Measurements from ENCODE around the gene CCDC91.

CCDC91 gene

DNA sequence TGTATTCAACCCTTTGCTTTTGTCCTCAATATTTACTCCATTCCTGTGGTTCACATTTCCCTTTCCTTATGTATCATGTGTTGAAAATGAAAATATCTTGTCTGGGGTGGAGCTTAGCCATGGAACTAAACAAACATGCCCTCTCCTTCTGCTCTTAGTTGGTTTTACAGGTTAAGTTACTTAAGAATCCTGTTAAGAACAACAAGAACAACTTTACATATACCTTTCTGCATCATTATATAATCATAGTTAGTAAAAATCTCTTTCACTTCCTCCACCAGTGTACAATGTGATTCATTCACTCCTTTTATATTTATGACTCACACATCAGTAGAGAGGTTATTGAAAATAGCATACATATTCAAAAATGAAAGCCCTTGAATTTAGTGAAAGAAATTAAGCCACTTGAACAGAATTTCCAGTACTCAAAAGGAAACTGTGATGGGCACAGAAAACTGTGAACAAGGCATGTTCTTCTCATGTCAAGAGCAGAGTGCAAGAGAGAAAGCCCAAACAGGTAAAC is 307.7 kb downstream of the CCDC91 start:
- H3K4me3 ChIP-seq (ENCODE audit: low read length) = no peak overlapping the region
- TF ChIP-seq EZH2phosphoT487 (IDR thresholded peaks at IDR 0.05; ENCODE audit: low read depth) = no peak
- TF ChIP-seq, protein P1, sequence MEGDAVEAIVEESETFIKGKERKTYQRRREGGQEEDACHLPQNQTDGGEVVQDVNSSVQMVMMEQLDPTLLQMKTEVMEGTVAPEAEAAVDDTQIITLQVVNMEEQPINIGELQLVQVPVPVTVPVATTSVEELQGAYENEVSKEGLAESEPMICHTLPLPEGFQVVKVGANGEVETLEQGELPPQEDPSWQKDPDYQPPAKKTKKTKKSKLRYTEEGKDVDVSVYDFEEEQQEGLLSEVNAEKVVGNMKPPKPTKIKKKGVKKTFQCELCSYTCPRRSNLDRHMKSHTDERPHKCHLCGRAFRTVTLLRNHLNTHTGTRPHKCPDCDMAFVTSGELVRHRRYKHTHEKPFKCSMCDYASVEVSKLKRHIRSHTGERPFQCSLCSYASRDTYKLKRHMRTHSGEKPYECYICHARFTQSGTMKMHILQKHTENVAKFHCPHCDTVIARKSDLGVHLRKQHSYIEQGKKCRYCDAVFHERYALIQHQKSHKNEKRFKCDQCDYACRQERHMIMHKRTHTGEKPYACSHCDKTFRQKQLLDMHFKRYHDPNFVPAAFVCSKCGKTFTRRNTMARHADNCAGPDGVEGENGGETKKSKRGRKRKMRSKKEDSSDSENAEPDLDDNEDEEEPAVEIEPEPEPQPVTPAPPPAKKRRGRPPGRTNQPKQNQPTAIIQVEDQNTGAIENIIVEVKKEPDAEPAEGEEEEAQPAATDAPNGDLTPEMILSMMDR (IDR thresholded peaks at IDR 0.05; ENCODE audit: low read depth, low read length) = no peak
- H3K4me2 ChIP-seq (ENCODE audit: low read length) = peak overlapping the region; percentile 38
- no peaks in the 10 kb centered on the region for H3K9me3 ChIP-seq (ENCODE audit: insufficient read depth, low read length)
- H3K27me3 ChIP-seq (ENCODE audit: low read depth, low read length) = no peaks in the 10 kb centered on the region
- no peak overlapping the region for H3K9ac ChIP-seq (ENCODE audit: low read length)
- no peak overlapping the region for H2AFZ ChIP-seq (ENCODE audit: low read depth, low read length)
- H3K79me2 ChIP-seq (ENCODE audit: low read length) = no peaks in the 10 kb centered on the region
- no peaks in the 10 kb centered on the region for H3K36me3 ChIP-seq (replicated peaks; ENCODE audit: low read depth, low read length)
- no peaks in the 10 kb centered on the region for H4K20me1 ChIP-seq (ENCODE audit: insufficient read depth, low read length)
- peaks cover 17% of the 10 kb centered on the region for H3K4me1 ChIP-seq (ENCODE audit: low read length)
- no peak overlapping the region for H3K27ac ChIP-seq (ENCODE audit: low read length)

DNA sequence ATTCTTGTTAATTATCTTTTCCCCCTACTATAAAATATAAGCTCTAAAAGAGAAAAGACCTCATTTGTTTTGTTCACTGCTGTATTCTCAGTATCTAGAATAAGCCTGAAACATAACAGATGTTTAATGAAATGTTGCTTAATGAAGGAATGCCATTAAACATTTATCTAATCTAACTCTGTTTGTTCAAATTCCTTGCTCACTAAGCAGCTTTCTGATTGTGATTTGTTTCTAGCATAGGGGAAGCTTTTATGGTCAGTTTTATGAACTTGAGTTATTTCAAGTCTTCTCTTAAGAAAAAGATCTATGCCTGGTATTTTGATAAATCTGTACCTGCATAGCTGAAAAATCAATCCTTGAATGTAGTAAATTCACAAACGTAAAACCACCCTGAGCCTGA is 308.6 kb downstream of the CCDC91 start:
- Histone ChIP-seq H3K79me2 (ENCODE audit: low read length) (no peaks in the 10 kb centered on the region), H3K27ac (ENCODE audit: low read length) (no peak overlapping the region)
- TF ChIP-seq, protein P1 (IDR thresholded peaks at IDR 0.05; ENCODE audit: low read depth, low read length) = no peak
- TF ChIP-seq EZH2phosphoT487 (IDR thresholded peaks at IDR 0.05; ENCODE audit: low read depth) = no peak

DNA sequence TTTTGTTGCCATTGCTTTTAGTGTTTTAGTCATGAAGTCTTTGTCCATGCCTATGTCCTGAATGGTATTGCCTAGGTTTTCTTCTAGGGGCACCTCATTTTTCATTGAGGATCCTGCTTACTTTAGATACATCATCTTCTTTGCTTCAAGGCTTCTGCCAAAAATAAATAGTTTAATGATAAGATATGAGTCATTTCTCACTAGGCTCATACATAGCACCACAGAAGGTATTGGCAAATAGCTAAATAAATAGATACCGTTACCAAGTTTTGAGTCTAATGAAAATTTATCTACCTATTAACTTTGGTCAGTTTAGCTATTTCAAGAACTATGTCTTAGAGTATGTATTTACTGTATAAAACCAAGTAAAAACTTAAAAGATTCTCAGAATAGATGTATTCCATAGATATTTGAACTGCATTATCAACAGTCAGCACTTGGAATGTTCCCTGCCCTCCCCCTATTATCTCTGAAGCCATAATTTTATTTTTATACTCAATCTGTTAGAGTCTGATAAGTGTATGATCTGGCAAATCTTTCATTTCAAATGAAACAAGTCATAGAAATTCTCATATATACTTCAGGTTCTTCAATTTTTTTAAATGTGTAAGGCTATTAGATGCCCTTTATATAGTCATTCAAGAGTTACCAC is 310.2 kb downstream of the CCDC91 start:
- no peak overlapping the region for H3K4me3 ChIP-seq (ENCODE audit: low read length)
- H4K20me1 ChIP-seq (ENCODE audit: insufficient read depth, low read length) = no peaks in the 10 kb centered on the region
- H3K4me1 ChIP-seq (ENCODE audit: low read length) = peaks cover 17% of the 10 kb centered on the region
- no peak overlapping the region for H3K9ac ChIP-seq (ENCODE audit: low read length)
- H2AFZ ChIP-seq (ENCODE audit: low read depth, low read length) = no peak overlapping the region
- H3K9me3 ChIP-seq (ENCODE audit: insufficient read depth, low read length) = no peaks in the 10 kb centered on the region
- no peaks in the 10 kb centered on the region for H3K36me3 ChIP-seq (replicated peaks; ENCODE audit: low read depth, low read length)
- H3K27ac ChIP-seq (ENCODE audit: low read length) = no peak overlapping the region
- H3K27me3 ChIP-seq (ENCODE audit: low read depth, low read length) = no peaks in the 10 kb centered on the region
- H3K79me2 ChIP-seq (ENCODE audit: low read length) = no peaks in the 10 kb centered on the region
- TF ChIP-seq, protein P1 (IDR thresholded peaks at IDR 0.05; ENCODE audit: low read depth, low read length) = no peak
- TF ChIP-seq EZH2phosphoT487 (IDR thresholded peaks at IDR 0.05; ENCODE audit: low read depth) = no peak
- no peak overlapping the region for H3K4me2 ChIP-seq (ENCODE audit: low read length)

More for the DNA sequence above, 308.6 kb downstream of the CCDC91 start:
- H2AFZ ChIP-seq (ENCODE audit: low read depth, low read length) = no peak overlapping the region
- no peaks in the 10 kb centered on the region for H3K27me3 ChIP-seq (ENCODE audit: low read depth, low read length)
- no peaks in the 10 kb centered on the region for H3K9me3 ChIP-seq (ENCODE audit: insufficient read depth, low read length)
- no peak overlapping the region for H3K9ac ChIP-seq (ENCODE audit: low read length)
- no peaks in the 10 kb centered on the region for H4K20me1 ChIP-seq (ENCODE audit: insufficient read depth, low read length)
- no peaks in the 10 kb centered on the region for H3K36me3 ChIP-seq (replicated peaks; ENCODE audit: low read depth, low read length)
- H3K4me2 ChIP-seq (ENCODE audit: low read length) = peak overlapping the region; percentile 38
- H3K4me3 ChIP-seq (ENCODE audit: low read length) = no peak overlapping the region
- H3K4me1 ChIP-seq (ENCODE audit: low read length) = peaks cover 17% of the 10 kb centered on the region

DNA sequence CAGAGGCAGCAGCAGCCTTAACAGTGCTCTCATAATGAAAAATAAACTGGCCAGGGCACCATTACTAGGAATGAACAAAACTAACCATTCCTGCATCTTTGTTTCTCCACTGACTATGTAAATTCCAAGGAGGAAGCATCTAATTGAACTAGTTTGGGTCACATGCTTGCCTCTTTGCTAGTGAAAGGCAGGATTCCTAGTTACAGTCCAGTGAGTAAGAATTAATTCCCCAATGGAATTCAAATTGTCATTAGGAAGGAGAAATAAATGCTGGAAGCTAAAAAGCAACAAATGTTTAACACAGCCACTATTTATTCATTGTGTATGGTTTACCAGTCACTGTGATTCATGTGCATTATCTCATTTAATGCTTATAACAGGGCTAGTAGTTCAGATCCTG is 316.0 kb downstream of the CCDC91 start:
- Histone ChIP-seq H3K4me2 (ENCODE audit: low read length) (no peak overlapping the region), H3K79me2 (ENCODE audit: low read length) (no peaks in the 10 kb centered on the region), H3K27ac (ENCODE audit: low read length) (no peak overlapping the region), H3K9ac (ENCODE audit: low read length) (no peak overlapping the region), H2AFZ (ENCODE audit: low read depth, low read length) (no peak overlapping the region), H3K9me3 (ENCODE audit: insufficient read depth, low read length) (no peaks in the 10 kb centered on the region), H3K4me3 (ENCODE audit: low read length) (no peak overlapping the region), H3K36me3 (replicated peaks; ENCODE audit: low read depth, low read length) (no peaks in the 10 kb centered on the region), H3K4me1 (ENCODE audit: low read length) (no peaks in the 10 kb centered on the region), H4K20me1 (ENCODE audit: insufficient read depth, low read length) (no peaks in the 10 kb centered on the region), H3K27me3 (ENCODE audit: low read depth, low read length) (no peaks in the 10 kb centered on the region)
- TF ChIP-seq EZH2phosphoT487 (IDR thresholded peaks at IDR 0.05; ENCODE audit: low read depth) = no peak
- TF ChIP-seq, protein P1 (IDR thresholded peaks at IDR 0.05; ENCODE audit: low read depth, low read length) = no peak
